BJ (cell line): ENCODE data around the gene DDC. TPM values are rescaled to one million over a fixed set of nuclear protein-coding genes. Genes with fewer than 3 reads are reported as not detected.

Experiments used
- CTCF ChIA-PET: fragments of 350-600 bp; formaldehyde crosslinking; extraction: SDS; loops from one replicate; lab custom pipeline; 2021; ENCODE audit warnings: antibody characterized with exemption, inconsistent platforms; lab: Yijun Ruan, JAX
- POLR2A ChIA-PET: fragments of 300-600 bp; sonication (Branson Sonifier 250); formaldehyde crosslinking; extraction: SDS; loops from one replicate; lab custom pipeline; 2021; ENCODE audit warnings: antibody characterized with exemption; lab: Charles Lee
- DNase-seq: peaks from one replicate; pipeline ENCODE4 v3.0.0-alpha.2; 2011; ENCODE audit warnings: low read depth
- H3K27me3 ChIP-seq: 2 replicates; pipeline ENCODE4 v1.6.0; 2011; ENCODE audit warnings: low read length; ENCODE audit not compliant: control insufficient read depth, insufficient read depth
- H3K36me3 ChIP-seq: 2 replicates; pipeline ENCODE4 v1.5.1; 2011; ENCODE audit warnings: low read length; ENCODE audit not compliant: control insufficient read depth, insufficient read depth
- H3K4me3 ChIP-seq: 2 replicates; pipeline ENCODE4 v1.5.1; 2011; ENCODE audit warnings: low read depth, mild to moderate bottlenecking, control low read depth, low read length
- polyA plus RNA-seq: library from polyadenylated mRNA; depleted of rRNA; stranded (reverse); fragments of >200 nt; gene quantifications from 2 replicates; pipeline ENCODE4 v1.2.3, GENCODE V29; 2011
- TF ChIP-seq, protein P1 (sequence below): IDR thresholded peaks from 2 replicates; pipeline ENCODE4 v1.5.1; 2011; ENCODE audit warnings: low read depth, mild to moderate bottlenecking, control low read depth, inconsistent platforms, low read length, moderate library complexity; ENCODE audit not compliant: insufficient read depth

The DDC gene
- polyA plus RNA-seq, 1 experiment, result not detected

- H3K36me3 ChIP-seq, result peaks cover 10% of the 10 kb centered on the region
- no peak overlapping the region for H3K4me3 ChIP-seq
- ChIA-PET POLR2A (interaction anchor here (0.5 kb wide), 1 partner anchor 80 kb away, joined by 3 read pairs; no protein-coding TSS in a partner anchor), CTCF (interaction anchor here (0.6 to 1.5 kb wide), 3 partner anchors 9 to 130 kb away, joined by 3 to 5 read pairs (median 3); no protein-coding TSS in a partner anchor)
- no peaks in the 10 kb centered on the region for H3K27me3 ChIP-seq
- TF ChIP-seq, protein P1, sequence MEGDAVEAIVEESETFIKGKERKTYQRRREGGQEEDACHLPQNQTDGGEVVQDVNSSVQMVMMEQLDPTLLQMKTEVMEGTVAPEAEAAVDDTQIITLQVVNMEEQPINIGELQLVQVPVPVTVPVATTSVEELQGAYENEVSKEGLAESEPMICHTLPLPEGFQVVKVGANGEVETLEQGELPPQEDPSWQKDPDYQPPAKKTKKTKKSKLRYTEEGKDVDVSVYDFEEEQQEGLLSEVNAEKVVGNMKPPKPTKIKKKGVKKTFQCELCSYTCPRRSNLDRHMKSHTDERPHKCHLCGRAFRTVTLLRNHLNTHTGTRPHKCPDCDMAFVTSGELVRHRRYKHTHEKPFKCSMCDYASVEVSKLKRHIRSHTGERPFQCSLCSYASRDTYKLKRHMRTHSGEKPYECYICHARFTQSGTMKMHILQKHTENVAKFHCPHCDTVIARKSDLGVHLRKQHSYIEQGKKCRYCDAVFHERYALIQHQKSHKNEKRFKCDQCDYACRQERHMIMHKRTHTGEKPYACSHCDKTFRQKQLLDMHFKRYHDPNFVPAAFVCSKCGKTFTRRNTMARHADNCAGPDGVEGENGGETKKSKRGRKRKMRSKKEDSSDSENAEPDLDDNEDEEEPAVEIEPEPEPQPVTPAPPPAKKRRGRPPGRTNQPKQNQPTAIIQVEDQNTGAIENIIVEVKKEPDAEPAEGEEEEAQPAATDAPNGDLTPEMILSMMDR, result no peak
- no peak for DNase-seq
Measured at GRCh38 chr7:50598460-50599343, 33.5 kb upstream of the DDC start.

GRCh38 chr7:50596484-50596883 lies 31.3 kb upstream of the DDC start:
- CTCF ChIA-PET, result interaction anchor here (1.1 kb wide), 2 partner anchors 93 to 566 kb away, joined by 3 read pairs; no protein-coding TSS in a partner anchor
- no peak overlapping the region for H3K4me3 ChIP-seq
- peaks cover 10% of the 10 kb centered on the region for H3K36me3 ChIP-seq
- no peak for DNase-seq
- POLR2A ChIA-PET, result no interaction called here
- TF ChIP-seq, protein P1, result no peak
- H3K27me3 ChIP-seq, result no peaks in the 10 kb centered on the region

- Histone ChIP-seq H3K27me3 (no peaks in the 10 kb centered on the region), H3K36me3 (peaks cover 10% of the 10 kb centered on the region), H3K4me3 (no peak overlapping the region)
- ChIA-PET CTCF (interaction anchor here (0.6 to 2.1 kb wide), 6 partner anchors 11 to 596 kb away, joined by 3 to 5 read pairs (median 3); no protein-coding TSS in a partner anchor), POLR2A (no interaction called here)
- TF ChIP-seq, protein P1, result peak; percentile 47
- no peak for DNase-seq
Measured at GRCh38 chr7:50595491-50596102, 30.4 kb upstream of the DDC start.

DNA sequence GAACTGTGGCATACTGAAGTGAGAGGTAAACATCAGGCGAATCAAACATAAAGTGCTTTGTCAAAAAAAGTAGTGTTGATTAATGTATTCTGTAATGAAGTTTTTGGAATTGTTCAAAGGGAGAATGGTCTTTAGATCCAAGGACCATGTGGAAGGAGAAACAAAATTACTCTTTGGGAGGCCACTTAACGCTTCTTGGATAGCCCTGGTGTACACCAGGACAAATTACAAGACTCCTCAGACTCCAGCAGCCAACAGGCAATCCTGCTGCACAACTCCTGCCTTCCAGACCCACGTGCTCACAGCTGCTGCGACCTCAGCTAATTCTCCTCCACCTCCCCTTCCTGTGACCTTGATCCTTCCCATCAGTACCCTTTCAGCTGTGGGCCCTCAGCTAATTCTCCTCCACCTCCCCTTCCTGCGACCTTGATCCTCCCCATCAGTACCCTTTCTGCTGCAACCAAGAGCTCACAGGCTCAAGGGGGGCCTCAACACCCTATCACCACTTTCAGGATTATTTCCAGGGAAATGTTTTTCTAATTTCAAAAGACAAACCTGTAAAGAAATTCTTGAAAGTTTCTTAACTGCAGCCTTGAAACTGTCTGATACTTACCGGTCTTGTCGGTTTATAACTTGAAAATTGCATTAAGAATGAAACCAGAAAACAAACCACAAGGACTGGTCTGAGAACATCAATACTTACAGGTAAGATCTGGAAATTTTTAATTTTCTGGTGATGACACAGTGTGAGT lies 29.7 kb upstream of the DDC start:
- H3K36me3 ChIP-seq, result peaks cover 10% of the 10 kb centered on the region
- DNase-seq, result no peak
- no peaks in the 10 kb centered on the region for H3K27me3 ChIP-seq
- TF ChIP-seq, protein P1, result no peak
- ChIA-PET POLR2A (no interaction called here), CTCF (interaction anchor here (1.2 to 2.1 kb wide), 4 partner anchors 8 to 566 kb away, joined by 3 to 5 read pairs (median 4); no protein-coding TSS in a partner anchor)
- H3K4me3 ChIP-seq, result no peak overlapping the region
